ENCODE results near the gene KCNJ16. TPM values are rescaled to one million over a fixed set of nuclear protein-coding genes. Genes with fewer than 3 reads are reported as not detected.

The KCNJ16 gene
- total RNA-seq, 4 donors from 2014 or later, result 1.00 TPM; not detected in 3

DNA sequence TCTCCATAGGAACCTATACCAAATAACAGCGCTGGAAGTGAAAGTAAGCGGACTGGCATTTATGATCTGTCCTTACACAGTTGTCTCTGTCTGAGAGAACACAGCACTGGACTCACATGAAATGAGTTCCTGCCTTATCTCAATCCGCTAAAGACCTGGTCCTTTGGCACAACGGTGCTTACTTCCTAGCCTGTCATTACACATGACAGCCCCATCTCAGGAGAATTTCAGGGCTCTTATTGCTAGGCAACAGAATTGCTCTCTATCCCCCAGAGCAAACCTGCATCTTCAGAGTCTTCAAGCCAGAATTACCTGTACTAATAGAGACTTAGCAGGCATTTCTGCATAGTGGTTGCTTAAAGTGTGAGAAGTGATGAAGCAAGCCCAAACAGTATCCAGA is 98.7 kb downstream of the KCNJ16 start:
- no peak for DNase-seq
- in situ Hi-C loops (cut with MboI; ENCODE audit: low sequenced_read_pairs in 4 of 4), result loop anchor here (25.0 kb wide), 4 partner anchors 436 to 836 kb away; partner anchors contain the start of gene ABCA5 (in 1 of the 4)
- no peaks in the 10 kb centered on the region for H3K9me3 ChIP-seq
- H3K27ac ChIP-seq, result peak overlapping the region; percentile 92 to 97 (median 96)
- H3K4me1 ChIP-seq, result peaks cover 57 to 59% of the 10 kb centered on the region in 2 donors
- H3K4me3 ChIP-seq, result peak overlapping the region in 1 of 4 donors; percentile 89
- peaks cover 0 to 13% of the 10 kb centered on the region in 2 donors for H3K36me3 ChIP-seq
- no peak for ATAC-seq
- intact Hi-C loops (cut with DNase I; ENCODE audit: low total_unique reads), result loop anchor here (1.0 to 5.0 kb wide), 2 partner anchors 8 to 836 kb away; no protein-coding TSS in a partner anchor
- no peak for TF ChIP-seq POLR2A (IDR thresholded peaks at IDR 0.05)
- TF ChIP-seq, protein P1, sequence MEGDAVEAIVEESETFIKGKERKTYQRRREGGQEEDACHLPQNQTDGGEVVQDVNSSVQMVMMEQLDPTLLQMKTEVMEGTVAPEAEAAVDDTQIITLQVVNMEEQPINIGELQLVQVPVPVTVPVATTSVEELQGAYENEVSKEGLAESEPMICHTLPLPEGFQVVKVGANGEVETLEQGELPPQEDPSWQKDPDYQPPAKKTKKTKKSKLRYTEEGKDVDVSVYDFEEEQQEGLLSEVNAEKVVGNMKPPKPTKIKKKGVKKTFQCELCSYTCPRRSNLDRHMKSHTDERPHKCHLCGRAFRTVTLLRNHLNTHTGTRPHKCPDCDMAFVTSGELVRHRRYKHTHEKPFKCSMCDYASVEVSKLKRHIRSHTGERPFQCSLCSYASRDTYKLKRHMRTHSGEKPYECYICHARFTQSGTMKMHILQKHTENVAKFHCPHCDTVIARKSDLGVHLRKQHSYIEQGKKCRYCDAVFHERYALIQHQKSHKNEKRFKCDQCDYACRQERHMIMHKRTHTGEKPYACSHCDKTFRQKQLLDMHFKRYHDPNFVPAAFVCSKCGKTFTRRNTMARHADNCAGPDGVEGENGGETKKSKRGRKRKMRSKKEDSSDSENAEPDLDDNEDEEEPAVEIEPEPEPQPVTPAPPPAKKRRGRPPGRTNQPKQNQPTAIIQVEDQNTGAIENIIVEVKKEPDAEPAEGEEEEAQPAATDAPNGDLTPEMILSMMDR (IDR thresholded peaks at IDR 0.05 in 4 of 5, conservative IDR thresholded peaks at IDR 0.05 in 1 of 5), result no peak
- no peaks in the 10 kb centered on the region for H3K27me3 ChIP-seq

DNA sequence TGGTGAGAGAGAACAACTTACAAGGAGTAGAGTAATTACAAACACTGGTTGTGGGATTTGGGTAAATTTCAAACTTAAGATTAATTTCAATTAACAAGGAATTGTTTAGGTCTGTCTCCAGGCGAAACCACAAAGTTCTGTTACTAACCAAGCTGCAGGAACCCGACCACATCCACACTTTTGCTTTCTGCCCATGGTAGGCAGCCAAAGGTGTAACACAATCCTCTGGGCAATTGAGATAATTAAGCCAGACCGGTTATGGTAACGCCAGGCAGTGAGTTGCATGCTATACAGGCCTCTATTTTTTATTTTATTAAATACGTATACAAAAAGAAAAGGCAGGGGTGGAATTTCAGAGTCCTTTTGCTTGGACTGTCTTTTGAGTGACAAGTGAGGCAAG is 106.4 kb downstream of the KCNJ16 start:
- intact Hi-C loops (cut with DNase I; ENCODE audit: low total_unique reads) (loop anchor here (1.0 kb wide), 1 partner anchor 8 kb away; no protein-coding TSS in a partner anchor), in situ Hi-C loops (cut with MboI; ENCODE audit: low sequenced_read_pairs in 4 of 4) (no loop called here)
- Histone ChIP-seq H3K27ac (peak overlapping the region; percentile 70 to 97 (median 84)), H3K9me3 (no peaks in the 10 kb centered on the region), H3K4me3 (peak overlapping the region in 1 of 4 donors; percentile 24), H3K4me1 (peaks cover 86 to 90% of the 10 kb centered on the region in 2 donors), H3K27me3 (no peaks in the 10 kb centered on the region), H3K36me3 (no peaks in the 10 kb centered on the region)
- ATAC-seq (peak; percentile 82 to 88), DNase-seq (peak; percentile 30 to 45)
- TF ChIP-seq POLR2A (IDR thresholded peaks at IDR 0.05), result no peak
- TF ChIP-seq, protein P1 (IDR thresholded peaks at IDR 0.05 in 4 of 5, conservative IDR thresholded peaks at IDR 0.05 in 1 of 5), result no peak

DNA sequence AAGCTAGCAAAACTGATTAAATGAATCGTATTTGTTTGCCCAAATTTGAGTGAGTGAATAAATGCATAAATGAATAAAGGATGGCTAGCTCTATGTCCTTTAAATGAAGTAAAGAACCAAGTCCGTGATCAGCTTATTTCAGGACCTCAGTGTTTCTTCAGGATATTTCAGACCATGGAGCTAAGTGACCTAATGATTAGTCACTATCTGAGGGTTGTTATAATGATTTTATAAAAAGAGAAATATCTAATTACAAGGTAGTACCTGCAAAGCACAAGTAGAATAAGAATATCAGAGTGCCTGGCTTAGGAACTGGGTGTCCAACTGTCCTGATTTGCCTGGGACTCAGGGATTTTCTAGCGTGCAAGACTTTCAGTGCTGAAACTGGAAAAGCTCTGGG is 106.8 kb downstream of the KCNJ16 start:
- H3K9me3 ChIP-seq, result no peaks in the 10 kb centered on the region
- no peak for DNase-seq
- in situ Hi-C loops (cut with MboI; ENCODE audit: low sequenced_read_pairs in 4 of 4), result no loop called here
- ATAC-seq, result no peak
- TF ChIP-seq, protein P1 (IDR thresholded peaks at IDR 0.05 in 4 of 5, conservative IDR thresholded peaks at IDR 0.05 in 1 of 5), result no peak
- intact Hi-C loops (cut with DNase I; ENCODE audit: low total_unique reads), result loop anchor here (1.0 kb wide), 1 partner anchor 9 kb away; no protein-coding TSS in a partner anchor
- H3K27me3 ChIP-seq, result no peaks in the 10 kb centered on the region
- H3K4me1 ChIP-seq, result peaks cover 85 to 90% of the 10 kb centered on the region in 2 donors
- peak overlapping the region in 1 of 4 donors; percentile 24 for H3K4me3 ChIP-seq
- H3K27ac ChIP-seq, result peak overlapping the region; percentile 70 to 97 (median 84)
- H3K36me3 ChIP-seq, result no peaks in the 10 kb centered on the region

DNA sequence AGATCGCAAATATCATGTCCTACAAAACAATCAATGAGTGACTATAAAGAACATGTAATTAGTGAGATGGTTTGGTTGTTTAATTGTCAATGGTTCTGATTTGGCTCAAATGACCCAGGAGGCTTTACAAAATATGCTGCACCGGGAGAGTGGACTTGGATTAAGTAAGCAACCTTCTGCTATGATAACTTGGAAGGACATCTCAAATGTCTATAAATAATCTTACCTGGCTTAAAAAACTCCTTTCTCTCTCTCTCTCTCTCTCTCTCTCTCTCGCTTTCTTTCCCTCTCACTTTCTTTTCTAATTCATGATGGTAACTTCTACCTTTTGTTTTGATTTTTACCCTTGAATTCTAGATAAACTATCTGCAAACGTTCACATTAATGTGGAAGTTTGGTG is 108.5 kb downstream of the KCNJ16 start:
- no peak for TF ChIP-seq POLR2A (IDR thresholded peaks at IDR 0.05)
- TF ChIP-seq, protein P1 (IDR thresholded peaks at IDR 0.05 in 4 of 5, conservative IDR thresholded peaks at IDR 0.05 in 1 of 5), result no peak
- Histone ChIP-seq H3K36me3 (no peaks in the 10 kb centered on the region), H3K4me3 (peak overlapping the region in 1 of 4 donors; percentile 14), H3K27me3 (no peaks in the 10 kb centered on the region), H3K27ac (peak overlapping the region; percentile 70 to 97 (median 84)), H3K4me1 (peaks cover 71 to 75% of the 10 kb centered on the region in 2 donors), H3K9me3 (no peaks in the 10 kb centered on the region)
- in situ Hi-C loops (cut with MboI; ENCODE audit: low sequenced_read_pairs in 4 of 4) (no loop called here), intact Hi-C loops (cut with DNase I; ENCODE audit: low total_unique reads) (no loop called here)
- DNase-seq, result no peak
- ATAC-seq, result peak; percentile 66 to 67

Measured in gastrocnemius medialis (tissue), 4 donors.